Activated CD8-positive, alpha-beta memory T cell treated with anti-CD3 and anti-CD28 coated beads for 1 hour (primary cell): ENCODE results near the gene CHML.
A peak's percentile ranks its signal among the peaks of the same experiment; 100 is the strongest.

Experiments used
- DNase-seq, 2 donors: peaks; one replicate each; pipeline ENCODE4 v3.0.0-alpha.2; 2020; ENCODE audit warnings: low read depth in 1 of 2; ENCODE audit errors: extremely low read depth in 1 of 2

Gene CHML

GRCh38 chr1:241647658-241648057 lies 7.5 kb upstream of the CHML start:
- DNase-seq, result no peak

DNA sequence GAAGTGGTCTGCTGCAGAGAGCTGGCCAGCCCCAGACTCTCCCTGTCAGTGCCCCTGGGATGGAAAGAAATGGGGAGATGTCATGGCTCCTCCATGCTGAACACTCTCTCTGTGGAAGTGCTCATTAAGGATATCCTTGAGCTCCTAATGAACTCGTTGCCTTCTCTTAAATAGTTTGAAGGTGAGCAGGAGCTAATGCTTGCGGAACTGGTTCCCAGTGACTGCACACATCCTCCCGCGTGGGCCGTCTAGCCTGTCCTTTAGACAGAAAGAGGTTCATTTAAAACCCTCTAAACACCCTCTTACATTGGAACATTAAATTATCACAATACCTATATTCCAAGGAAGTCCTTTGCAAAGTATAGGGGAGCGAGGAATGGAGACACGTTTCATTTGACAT lies 6.0 kb upstream of the CHML start:
- no peak for DNase-seq

GRCh38 chr1:241645199-241645598 lies 5.0 kb upstream of the CHML start:
- DNase-seq, result no peak

- no peak for DNase-seq
These were observed 4.1 kb upstream of the CHML start for GRCh38 chr1:241644259-241644658.

- DNase-seq, result no peak
These were observed 2.4 kb upstream of the CHML start for GRCh38 chr1:241642593-241642944.

- no peak for DNase-seq
These were observed 1.8 kb upstream of the CHML start for GRCh38 chr1:241641773-241642592.

GRCh38 chr1:241640867-241641622 lies 876 bp upstream of the CHML start:
- DNase-seq, result no peak

GRCh38 chr1:241639623-241640148 lies 483 bp downstream of the CHML start:
- DNase-seq, result peak in 1 of 2 donors; percentile 22

DNA sequence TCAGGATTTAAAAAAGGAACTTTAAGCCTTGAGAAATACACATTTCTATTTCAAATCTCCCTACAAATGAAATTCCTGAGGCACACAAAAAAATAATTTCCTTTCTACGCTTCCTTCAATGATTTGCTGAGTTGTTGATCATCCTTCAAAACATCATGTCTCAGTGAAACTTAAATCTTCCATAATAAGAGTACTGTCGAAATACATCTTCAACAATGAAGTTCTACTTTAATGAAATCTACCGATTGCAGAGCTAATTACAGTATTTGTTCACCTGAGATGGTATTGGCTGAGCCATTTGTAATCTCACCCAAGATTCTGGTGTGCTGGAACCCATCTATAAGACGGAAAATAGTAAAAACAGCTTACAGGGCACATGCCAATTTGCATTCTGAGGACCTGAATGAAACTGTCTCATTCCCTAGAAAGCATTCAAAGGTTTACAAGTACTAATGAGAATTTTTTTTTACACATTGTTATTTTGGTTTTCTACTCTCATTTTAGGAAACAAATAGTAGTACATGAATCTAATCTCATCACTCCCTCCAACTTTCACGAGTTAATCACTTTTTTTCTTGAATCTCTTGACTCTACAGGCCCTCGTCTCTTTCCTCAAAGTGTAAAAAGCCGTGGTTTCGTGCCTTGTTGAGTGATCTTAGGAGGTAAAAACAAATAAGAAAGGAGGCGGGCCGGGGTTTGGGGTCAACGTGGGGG lies 1.1 kb downstream of the CHML start:
- DNase-seq, result no peak

DNA sequence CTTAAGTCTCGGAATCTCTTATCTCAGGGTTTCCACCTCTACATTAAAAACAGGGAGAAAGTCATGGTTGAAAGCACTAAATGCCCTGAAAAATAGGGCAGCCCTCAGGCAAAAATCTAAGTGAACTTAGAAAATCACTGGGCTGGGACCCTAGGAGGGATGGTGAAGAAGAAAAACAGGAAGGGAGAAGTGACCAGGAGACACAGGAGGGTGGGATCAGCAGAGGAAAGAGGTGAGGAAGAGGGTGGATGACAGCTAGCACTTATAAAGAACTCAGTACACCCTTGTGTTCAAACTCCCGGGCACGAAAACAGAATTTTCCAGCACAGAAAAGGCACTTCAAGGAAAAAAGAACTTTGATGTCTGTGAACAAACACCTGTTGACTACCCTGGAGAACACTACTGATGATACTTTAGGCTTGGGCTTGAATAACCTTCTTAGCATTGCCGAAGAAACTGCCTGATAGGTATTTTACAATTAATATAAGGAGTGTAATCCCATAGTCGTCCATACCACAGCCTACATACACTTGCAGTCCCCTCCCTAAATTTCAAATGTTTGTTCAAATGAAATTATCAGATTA lies 2.0 kb downstream of the CHML start:
- no peak for DNase-seq

DNA sequence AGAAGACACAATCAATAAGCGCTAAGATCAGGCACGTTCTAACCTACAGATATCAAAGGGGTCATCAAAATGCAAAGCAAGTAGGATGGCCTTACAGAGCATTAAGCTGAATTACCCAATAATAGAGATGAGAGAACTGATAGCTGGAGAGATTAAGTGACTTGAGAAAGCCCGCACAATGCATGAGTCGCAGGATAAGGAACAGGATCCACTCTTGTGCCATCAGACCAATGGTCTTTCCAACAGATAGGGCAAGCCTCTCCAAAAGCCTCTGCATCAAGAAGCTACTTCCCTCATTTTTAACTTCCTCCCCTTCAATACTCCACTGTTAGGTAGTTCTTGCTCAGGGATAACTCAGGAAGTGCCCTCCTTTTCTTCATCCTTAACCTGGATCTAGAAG lies 2.6 kb downstream of the CHML start:
- DNase-seq, result no peak

DNA sequence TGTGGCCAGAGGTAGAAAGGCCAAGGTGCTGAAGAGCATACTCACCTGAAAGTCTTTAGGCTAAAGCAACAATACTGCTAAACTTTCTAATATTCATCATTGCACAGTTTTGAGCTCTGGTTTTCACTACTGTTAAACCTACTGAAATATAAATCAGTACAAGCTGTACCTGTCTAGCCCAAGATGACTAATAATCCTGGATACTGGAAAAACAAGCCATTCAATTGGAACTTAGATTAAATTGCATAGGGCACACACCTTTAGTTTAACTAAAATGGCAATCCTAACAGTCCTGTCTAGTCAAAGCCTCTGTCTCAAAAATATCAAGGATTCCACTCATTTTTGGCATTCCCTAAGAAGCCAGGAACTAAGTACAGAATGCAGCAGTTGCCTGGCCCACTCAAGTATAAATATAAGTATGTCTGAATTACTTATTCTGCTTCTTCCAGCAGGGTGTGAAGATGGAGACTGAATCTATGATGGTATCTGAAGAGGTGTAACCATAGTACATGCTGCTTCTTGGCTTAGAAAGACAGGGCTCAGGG lies 3.1 kb downstream of the CHML start:
- no peak for DNase-seq

GRCh38 chr1:241636291-241636690 lies 3.9 kb downstream of the CHML start:
- no peak for DNase-seq

DNA sequence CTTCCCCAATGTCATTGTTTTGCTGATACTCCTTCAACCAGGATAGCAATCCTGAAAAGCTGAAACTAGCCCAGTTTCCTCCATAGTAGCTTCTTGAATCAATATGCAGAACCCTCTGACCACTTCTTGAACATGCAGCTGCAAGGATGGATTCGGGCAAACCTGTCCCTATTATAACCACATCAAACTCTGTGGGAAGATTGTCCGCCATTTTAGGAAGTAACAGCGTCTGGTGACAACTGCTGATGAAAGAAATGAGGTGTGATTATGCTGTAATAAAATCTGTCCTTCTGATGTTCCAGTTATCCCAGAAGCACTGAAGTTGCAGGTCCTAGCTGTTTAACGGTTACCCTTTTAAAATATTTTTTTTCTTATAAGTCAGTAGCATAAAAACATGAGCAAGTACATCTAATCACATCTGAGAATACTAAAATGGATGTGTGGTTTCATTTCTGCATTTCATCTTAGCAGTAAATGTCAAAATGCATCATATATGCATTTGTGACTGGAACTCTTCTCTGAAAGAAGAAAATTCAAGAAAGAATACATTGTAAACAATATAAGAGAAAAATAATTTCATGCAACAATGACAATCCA lies 4.5 kb downstream of the CHML start:
- DNase-seq, result no peak

DNA sequence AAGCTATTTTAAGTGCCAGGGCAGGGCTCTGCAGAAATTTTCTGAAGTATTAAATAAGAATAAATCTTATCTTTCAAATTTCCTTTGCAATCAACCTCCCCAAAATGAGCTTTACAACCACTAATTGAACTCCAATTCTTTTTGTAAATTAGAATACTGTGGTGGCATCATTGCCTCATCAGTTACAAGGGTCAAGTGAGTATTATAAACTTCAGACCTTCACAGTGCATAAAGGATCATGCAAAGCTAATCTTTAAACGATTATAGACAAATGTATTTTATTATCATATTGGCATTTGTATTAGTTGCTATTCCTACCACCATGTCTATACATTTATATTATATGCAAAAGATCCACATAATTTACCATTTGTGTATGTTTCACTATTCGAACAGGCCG lies 7.2 kb downstream of the CHML start:
- no peak for DNase-seq

- DNase-seq, result no peak
These were observed 8.5 kb downstream of the CHML start for GRCh38 chr1:241631674-241632073.

DNA sequence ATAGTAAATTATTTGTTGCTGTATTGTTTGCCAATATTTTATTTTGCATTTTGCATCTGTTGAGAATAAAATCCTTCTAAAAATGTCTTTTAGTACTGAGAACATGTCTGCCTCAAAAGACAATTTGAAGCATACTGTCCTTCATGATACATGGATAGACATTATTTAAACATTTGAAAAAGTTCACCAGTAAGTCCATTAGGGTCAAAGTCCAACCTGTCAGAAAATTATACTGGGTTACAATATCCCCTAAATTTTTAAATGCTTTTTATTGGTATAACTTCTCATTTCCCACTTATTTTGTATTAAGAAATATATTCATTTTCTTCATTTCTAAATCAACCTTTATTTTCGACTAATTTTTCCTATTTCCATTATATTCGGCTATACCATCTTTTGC lies 9.3 kb downstream of the CHML start:
- DNase-seq, result no peak

DNA sequence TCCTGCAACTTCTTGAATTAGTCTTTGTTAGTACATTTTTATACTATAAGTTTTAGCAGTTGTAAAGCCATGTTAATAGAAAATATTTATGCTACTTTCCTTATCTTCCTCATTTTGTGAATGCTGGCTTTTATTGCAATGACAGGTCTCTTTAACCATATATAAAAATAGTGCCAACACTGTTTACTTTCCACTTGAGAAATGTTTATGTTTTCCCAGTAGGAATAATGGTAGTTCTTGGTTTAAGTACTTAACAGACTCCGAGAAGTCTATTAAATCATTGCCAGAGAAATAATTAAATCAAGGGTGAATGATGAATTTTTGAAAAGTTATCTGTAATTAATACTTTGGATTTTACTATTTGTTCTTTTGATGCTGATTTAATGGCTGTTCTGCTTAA lies 9.7 kb downstream of the CHML start:
- DNase-seq, result no peak

GRCh38 chr1:241630005-241630404 lies 10.2 kb downstream of the CHML start:
- no peak for DNase-seq

DNA sequence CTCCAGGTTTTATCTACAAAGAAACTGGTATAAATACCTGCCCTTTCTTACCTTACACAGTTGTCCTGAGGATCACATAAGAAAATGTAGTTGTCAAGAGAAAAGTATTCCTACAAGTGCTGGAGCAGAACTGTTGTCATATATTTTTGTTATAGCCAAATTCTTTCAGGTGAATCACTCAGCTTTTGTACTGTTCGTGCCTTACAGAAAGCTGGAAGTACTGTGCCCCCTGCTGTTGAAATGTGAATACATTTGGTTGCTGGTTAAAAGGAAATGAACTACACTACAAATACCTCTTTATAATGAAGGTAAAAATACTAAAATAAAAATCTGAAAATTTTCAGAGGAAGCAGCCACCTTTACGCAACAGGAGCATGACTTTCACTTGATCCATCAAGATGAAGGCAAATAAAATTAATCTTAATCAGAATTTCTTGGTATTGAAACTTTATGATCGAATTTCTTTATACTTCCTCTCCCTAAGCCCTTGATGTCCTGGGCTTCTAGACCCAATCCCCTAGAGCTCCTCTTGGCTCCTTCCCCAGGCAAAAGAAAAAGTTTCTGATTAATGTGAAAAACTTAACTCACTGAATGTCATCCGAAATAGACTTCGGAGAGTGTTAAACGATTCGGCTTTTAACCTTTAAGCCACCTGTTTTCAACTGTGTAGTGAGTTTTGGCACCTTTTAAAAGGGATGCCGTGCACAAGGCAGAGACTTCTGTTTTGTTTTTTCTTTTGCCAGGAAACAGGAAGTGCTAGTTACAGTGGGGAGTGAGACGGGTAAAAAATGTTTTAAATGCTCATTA lies 12.5 kb downstream of the CHML start:
- DNase-seq, result no peak
